GM12891 (cell line): ENCODE data around the gene IL33.

Experiments
- POLR2A ChIP-seq: IDR thresholded peaks from 2 replicates; pipeline ENCODE4 v1.6.1; 2011; ENCODE audit warnings: low read depth, low read length, control low read depth
- POLR2AphosphoS5 ChIP-seq: IDR thresholded peaks from 2 replicates; pipeline ENCODE4 v1.6.1; 2011; ENCODE audit warnings: low read depth, low read length, control low read depth
- TAF1 ChIP-seq: IDR thresholded peaks from 2 replicates; pipeline ENCODE4 v1.6.1; 2011; ENCODE audit warnings: low read depth, low read length, control low read depth

- TF ChIP-seq POLR2A, result no peak
- no peak for TF ChIP-seq POLR2AphosphoS5
- TF ChIP-seq TAF1, result no peak
Measured at GRCh38 chr9:6218099-6218502, 2.5 kb downstream of the IL33 start.
